KOPT-K1 (cell line): ENCODE data around the gene MYO15A.

Source experiments
- H3K27ac ChIP-seq: fragments of 200-600 bp; sonication (generic); 2 replicates; pipeline ENCODE4 v1.5.1; 2016; ENCODE audit warnings: antibody characterized with exemption, mild to moderate bottlenecking, low read depth, low read length; ENCODE audit not compliant: poor library complexity, severe bottlenecking
- H3K36me3 ChIP-seq: fragments of 200-600 bp; sonication (generic); 2 replicates; pipeline ENCODE4 v1.5.1; 2017; ENCODE audit warnings: antibody characterized with exemption, mild to moderate bottlenecking, low read length, moderate library complexity; ENCODE audit not compliant: insufficient read depth
- H3K9me3 ChIP-seq: fragments of 200-600 bp; sonication (generic); 2 replicates; pipeline ENCODE4 v1.5.1; 2017; ENCODE audit warnings: antibody characterized with exemption, low read length, mild to moderate bottlenecking; ENCODE audit not compliant: insufficient read depth, poor library complexity, severe bottlenecking

Gene MYO15A

GRCh38 chr17:18138065-18138749 is 29.7 kb downstream of the MYO15A start:
- Histone ChIP-seq H3K27ac (no peak overlapping the region), H3K9me3 (no peaks in the 10 kb centered on the region), H3K36me3 (no peaks in the 10 kb centered on the region)

GRCh38 chr17:18139092-18139491 is 30.5 kb downstream of the MYO15A start:
- Histone ChIP-seq H3K27ac (no peak overlapping the region), H3K9me3 (no peaks in the 10 kb centered on the region), H3K36me3 (no peaks in the 10 kb centered on the region)

GRCh38 chr17:18139498-18139897 is 30.9 kb downstream of the MYO15A start:
- H3K36me3 ChIP-seq: no peaks in the 10 kb centered on the region
- H3K27ac ChIP-seq: no peak overlapping the region
- no peaks in the 10 kb centered on the region for H3K9me3 ChIP-seq

DNA sequence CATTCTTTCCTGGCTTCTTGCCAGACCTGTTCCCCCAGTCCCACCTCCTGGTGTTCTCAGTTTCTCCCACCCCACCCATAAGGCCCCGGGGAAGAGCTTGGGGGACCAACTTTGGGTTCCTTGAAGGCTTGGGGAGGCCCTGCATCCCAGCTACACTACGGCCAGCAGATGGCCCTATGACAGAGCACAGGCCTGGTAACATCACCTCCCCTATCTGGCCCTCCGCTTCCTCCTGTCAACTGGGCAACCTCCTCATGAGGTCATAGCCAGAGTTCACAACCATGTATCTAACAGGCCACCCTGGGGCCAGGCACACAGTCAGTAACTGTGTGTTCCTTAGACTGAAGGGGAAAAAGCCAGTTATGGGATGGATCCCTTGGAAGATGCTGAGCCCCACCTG is 31.4 kb downstream of the MYO15A start:
- Histone ChIP-seq H3K27ac (no peak overlapping the region), H3K36me3 (no peaks in the 10 kb centered on the region), H3K9me3 (no peaks in the 10 kb centered on the region)

GRCh38 chr17:18140648-18141047 is 32.1 kb downstream of the MYO15A start:
- no peak overlapping the region for H3K27ac ChIP-seq
- H3K36me3 ChIP-seq: no peaks in the 10 kb centered on the region
- no peaks in the 10 kb centered on the region for H3K9me3 ChIP-seq

GRCh38 chr17:18141210-18141803 is 32.8 kb downstream of the MYO15A start:
- H3K36me3 ChIP-seq: no peaks in the 10 kb centered on the region
- no peak overlapping the region for H3K27ac ChIP-seq
- no peaks in the 10 kb centered on the region for H3K9me3 ChIP-seq

DNA sequence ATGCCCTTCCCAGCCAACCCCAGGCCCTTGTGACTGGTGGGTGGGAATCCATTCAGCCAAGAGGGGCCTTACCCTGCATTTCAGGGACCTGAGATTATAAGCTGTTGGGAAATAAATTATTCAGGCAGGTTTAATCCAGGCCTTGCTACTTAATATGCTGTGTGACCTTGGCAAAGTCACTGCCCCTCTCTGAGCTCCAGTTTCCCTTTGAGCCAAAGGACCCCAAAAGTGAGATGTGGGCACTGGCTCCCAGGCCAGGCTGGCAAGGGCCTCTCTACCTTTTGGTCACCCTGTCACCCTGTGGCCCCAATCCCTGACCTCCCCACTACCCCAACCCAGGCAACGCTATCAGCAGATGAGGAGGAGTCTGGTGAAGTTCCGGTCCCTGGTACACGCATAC is 33.9 kb downstream of the MYO15A start:
- Histone ChIP-seq H3K9me3 (no peaks in the 10 kb centered on the region), H3K36me3 (no peaks in the 10 kb centered on the region), H3K27ac (no peak overlapping the region)

DNA sequence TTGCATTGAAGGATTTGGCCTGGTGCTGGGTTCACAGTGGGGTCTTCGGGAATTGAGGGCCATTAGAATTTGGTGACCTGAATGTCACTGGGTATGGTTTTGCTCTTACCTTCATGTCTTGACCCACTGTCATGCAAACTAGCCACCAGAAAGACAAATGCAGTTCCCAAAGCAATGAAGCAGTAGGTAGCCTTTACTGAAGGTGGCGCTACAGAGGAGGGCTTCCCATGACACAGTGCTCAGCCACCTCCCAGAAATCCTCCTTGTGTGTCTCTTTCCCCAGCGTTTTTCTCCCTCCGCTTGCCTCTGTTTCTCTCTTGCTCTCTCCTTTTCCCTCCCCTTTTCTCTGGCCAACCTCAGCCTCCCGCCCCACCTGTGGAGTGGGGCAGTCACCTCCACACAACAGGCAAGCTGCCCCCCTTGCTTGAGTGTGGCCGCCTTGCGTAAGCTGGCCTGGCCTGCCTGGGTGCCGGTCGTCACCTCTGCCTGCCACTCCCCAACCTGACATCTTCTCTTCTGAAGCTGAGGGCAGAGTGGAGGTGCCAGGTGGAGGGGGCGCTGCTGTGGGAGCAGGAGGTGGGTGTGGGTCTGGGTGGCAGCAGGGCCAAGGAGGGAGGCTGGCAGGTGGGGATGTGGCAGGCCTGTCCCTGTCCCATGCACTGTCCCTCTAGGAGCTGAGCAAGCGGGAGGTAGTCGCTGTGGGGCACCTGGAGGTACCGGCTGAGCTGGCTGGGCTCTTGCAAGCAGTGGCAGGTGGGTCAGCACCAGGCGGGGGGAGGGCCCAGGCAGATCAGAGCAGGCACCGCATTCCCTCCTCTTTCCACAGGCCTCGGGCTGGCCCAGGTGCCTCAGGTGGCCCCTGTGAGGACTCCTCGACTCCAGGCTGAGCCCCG is 34.7 kb downstream of the MYO15A start:
- Histone ChIP-seq H3K36me3 (no peaks in the 10 kb centered on the region), H3K9me3 (no peaks in the 10 kb centered on the region), H3K27ac (no peak overlapping the region)

DNA sequence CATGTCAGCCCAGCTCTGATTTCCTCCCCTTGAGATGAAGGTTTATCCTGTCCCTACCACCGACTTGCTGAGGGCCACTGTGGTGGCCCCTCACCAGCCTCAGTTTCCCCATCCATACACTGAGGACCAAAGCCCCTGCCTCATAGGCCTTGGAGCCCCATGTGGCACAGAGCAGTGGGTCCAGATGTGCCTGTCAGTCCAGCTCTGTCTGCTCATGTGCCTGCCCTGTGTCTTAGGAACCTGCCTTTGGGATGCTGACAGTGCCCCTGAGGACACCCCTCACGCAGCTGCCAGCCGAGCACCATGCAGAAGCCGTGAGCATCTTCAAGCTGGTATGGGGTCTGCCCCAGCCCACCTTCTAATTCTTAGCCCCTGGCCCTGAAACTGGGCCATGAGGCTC is 35.7 kb downstream of the MYO15A start:
- Histone ChIP-seq H3K9me3 (no peaks in the 10 kb centered on the region), H3K27ac (no peak overlapping the region), H3K36me3 (no peaks in the 10 kb centered on the region)

DNA sequence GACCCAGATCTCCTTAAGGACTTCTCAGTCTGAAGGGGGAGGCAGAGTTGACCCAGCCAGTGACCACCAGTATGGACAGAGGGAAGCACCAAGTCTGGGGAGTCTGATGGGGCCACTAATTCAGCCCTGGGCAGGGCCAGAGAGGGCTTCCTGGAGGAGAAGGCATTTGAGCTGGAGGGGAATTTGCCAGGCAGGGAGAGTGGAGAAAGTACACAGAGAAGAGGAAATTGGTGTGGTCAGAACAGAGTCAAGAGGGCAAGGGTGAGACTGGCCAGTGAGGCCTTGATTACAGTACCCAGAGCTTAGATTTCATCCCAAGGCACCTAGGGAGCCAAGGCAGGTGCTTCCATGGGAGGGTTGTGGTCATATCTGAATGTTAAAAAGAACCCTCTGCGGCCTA is 36.3 kb downstream of the MYO15A start:
- H3K36me3 ChIP-seq: no peaks in the 10 kb centered on the region
- H3K9me3 ChIP-seq: no peaks in the 10 kb centered on the region
- no peak overlapping the region for H3K27ac ChIP-seq

DNA sequence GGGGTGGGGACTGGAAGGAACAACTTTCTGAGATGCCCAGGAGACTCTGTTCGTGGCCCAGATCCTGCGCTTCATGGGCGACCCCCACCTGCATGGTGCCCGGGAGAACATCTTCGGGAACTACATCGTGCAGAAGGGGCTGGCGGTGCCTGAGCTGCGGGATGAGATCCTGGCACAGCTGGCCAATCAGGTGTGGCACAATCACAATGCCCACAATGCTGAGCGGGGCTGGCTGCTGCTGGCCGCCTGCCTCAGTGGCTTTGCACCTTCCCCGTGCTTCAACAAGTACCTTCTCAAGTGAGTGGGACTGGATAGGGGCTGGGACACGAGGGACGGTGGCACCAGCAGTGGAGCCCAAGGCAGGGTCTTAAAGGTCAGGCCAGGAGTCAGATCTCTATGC is 37.3 kb downstream of the MYO15A start:
- Histone ChIP-seq H3K9me3 (no peaks in the 10 kb centered on the region), H3K36me3 (no peaks in the 10 kb centered on the region), H3K27ac (no peak overlapping the region)

DNA sequence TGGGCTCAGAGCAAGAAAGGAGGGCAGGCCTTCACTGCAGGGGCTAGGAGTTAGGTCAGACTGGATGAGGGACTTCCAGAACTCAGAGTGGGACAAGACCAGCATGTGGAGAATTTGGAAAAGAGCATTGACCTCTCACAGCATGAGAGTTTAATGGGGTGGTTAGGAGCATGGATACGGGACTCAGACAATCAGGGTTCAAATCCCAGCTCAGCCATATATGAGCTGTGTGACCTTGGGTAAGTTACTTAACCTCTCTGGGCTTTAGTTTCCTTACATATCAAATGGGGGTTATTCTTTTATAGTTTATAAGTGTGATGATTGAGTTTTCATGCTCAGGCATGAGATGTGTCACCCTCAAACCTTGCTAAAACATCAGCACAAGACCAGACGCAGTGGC is 37.7 kb downstream of the MYO15A start:
- Histone ChIP-seq H3K27ac (no peak overlapping the region), H3K36me3 (no peaks in the 10 kb centered on the region), H3K9me3 (no peaks in the 10 kb centered on the region)

- H3K27ac ChIP-seq: no peak overlapping the region
- H3K36me3 ChIP-seq: no peaks in the 10 kb centered on the region
- H3K9me3 ChIP-seq: no peaks in the 10 kb centered on the region
Measured at GRCh38 chr17:18146980-18147379, 38.4 kb downstream of the MYO15A start.

GRCh38 chr17:18148586-18148985 is 40.0 kb downstream of the MYO15A start:
- no peak overlapping the region for H3K27ac ChIP-seq

DNA sequence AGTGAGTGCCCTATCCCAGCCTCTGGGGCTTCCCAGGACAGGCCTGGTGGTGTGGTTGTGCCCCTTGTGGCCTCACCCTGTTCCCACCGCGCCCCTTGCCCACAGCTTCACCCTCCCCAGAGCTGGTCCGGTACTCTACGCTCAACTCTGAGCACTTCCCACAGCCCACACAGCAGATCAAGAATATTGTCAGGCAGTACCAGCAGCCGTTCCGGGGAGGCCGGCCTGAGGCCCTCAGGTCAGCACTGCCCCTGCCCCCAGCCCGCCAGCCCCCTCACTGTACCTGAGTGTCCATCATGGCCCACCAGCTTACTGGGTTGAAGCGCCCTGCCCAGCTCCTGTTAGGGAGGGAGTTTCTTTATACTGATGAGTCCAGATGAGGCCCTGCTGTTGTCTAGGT is 42.7 kb downstream of the MYO15A start:
- no peak overlapping the region for H3K27ac ChIP-seq
- H3K9me3 ChIP-seq: no peaks in the 10 kb centered on the region
- H3K36me3 ChIP-seq: no peaks in the 10 kb centered on the region

More at GRCh38 chr17:18148586-18148985, 40.0 kb downstream of the MYO15A start:
- no peaks in the 10 kb centered on the region for H3K9me3 ChIP-seq
- no peaks in the 10 kb centered on the region for H3K36me3 ChIP-seq
